Upper lobe of left lung (tissue), 6 donors: Measurements from ENCODE around the gene GTF2IRD1. TPM values are rescaled to one million over a fixed set of nuclear protein-coding genes. Genes with fewer than 3 reads are reported as not detected.
A peak's percentile ranks its signal among the peaks of the same experiment; 100 is the strongest.
"Not testable (repeated sequence)": the region's sequence is repeated elsewhere in the genome, so short reads cannot be mapped to it uniquely, and the experiment has no call there.

Experiments used
- ATAC-seq, 2 donors: fragments of 200-7000 bp; cut with Tn5 transposase; one replicate each; pipeline ENCODE4 v1.9.1; 2022; ENCODE audit warnings: mild to moderate bottlenecking in 2 of 2, moderate library complexity in 2 of 2; ENCODE audit not compliant: low FRiP score in 2 of 2
- DNase-seq, 2 donors: peaks; one replicate each; pipeline ENCODE4 v3.0.0-alpha.2; 2019 to 2020
- H3K27ac ChIP-seq, 4 donors: fragments of 200-600 bp; sonication (generic); one replicate each; pipeline ENCODE4 v1.5.1; 2016 to 2019
- H3K27me3 ChIP-seq, 4 donors: fragments of 200-600 bp; sonication (generic); one replicate each; pipeline ENCODE4 v1.5.1; 2017 to 2019
- H3K36me3 ChIP-seq, 4 donors: fragments of 200-600 bp; sonication (generic); one replicate each; pipeline ENCODE4 v1.5.1; 2016 to 2019
- H3K4me1 ChIP-seq, 4 donors: fragments of 200-600 bp; sonication (generic); one replicate each; pipeline ENCODE4 v1.5.1; 2018 to 2019
- H3K4me3 ChIP-seq, 4 donors: fragments of 200-600 bp; sonication (generic); one replicate each; pipeline ENCODE4 v1.5.1; 2017 to 2019; ENCODE audit warnings: mild to moderate bottlenecking in 2 of 4, moderate library complexity in 1 of 4
- H3K9me3 ChIP-seq, 4 donors: fragments of 200-600 bp; sonication (generic); one replicate each; pipeline ENCODE4 v1.5.1; 2018 to 2019
- EP300 ChIP-seq, 4 donors: sonication (generic); formaldehyde crosslinking; IDR thresholded peaks; one replicate each; pipeline ENCODE4 v1.5.1; 2017; ENCODE audit warnings: antibody characterized with exemption in 4 of 4, control low read depth in 2 of 4
- POLR2A ChIP-seq, 4 donors: fragments of 450-650 bp; IDR thresholded peaks; one replicate each; pipeline ENCODE4 v1.5.1; 2016 to 2017; ENCODE audit warnings: antibody characterized with exemption in 4 of 4, mild to moderate bottlenecking in 2 of 4
- POLR2AphosphoS5 ChIP-seq, 2 donors: sonication (generic); formaldehyde crosslinking; IDR thresholded peaks; one replicate each; pipeline ENCODE4 v1.5.1; 2017; ENCODE audit warnings: antibody characterized with exemption in 2 of 2
- WGBS, 2 donors: methylation state at CpG; one replicate each; pipeline ENCODE4 v1.1.5; 2017 to 2018; 5-methylcytosine and 5-hydroxymethylcytosine counted together
- total RNA-seq, 6 donors: library from RNA; depleted of rRNA in 4 of 6; stranded (reverse); fragments of >200 nt in 4 of 6; gene quantifications; one replicate each; pipeline versions ENCODE4 v1.1.0 to v1.2.1, GENCODE V29; 2016 to 2021
- TF ChIP-seq, protein P1 (sequence below), 6 experiments: fragments of 450-650 bp in 4 of 6; fragments of 200-600 bp in 2 of 6; sonication (generic) in 2 of 6; IDR thresholded peaks; one replicate each; pipeline ENCODE4 v1.5.1; 2016 to 2019; ENCODE audit warnings: antibody characterized with exemption in 6 of 6
- donor health status: DM: no; HTN: no; CAD: no; lungs with moderate emphysema.
- donor health status: DM: no; HTN: yes; CAD: no; lungs with severe emphysema.

The GTF2IRD1 gene
- total RNA-seq, 6 donors from 2014 or later = 16.4 to 41.9 (median 28.1) TPM

DNA sequence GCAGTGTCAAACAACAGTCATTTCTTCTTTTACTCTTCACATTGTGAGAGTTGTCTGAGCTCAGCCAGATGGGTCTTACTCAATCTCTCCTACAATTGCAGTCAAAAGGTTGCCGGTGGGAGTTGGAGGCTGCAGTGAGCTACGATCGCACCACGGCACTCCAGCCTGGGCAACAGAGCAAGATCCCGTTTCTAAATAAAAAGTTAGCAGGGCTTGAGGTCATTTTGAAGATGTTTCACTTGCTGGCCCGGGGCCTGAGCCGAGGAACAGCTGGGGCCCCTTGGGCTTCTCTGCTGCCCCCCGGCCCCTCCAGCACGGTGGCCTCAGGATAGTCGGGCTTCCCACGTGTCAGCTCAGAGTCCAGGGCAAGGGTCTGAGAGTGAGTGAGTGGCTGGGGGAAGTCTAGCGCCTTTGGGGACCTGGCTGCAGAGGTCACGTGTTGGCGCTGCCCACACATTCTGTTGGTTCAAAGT is 40.4 kb downstream of the GTF2IRD1 start:
- no peaks in the 10 kb centered on the region for H3K9me3 ChIP-seq
- H3K27me3 ChIP-seq = no peaks in the 10 kb centered on the region
- 94 to 95% methylated on average over 11 to 14 of the region's 14 CpGs for WGBS, 2 donors
- DNase-seq (no peak), ATAC-seq (no peak)
- no peak overlapping the region for H3K27ac ChIP-seq
- no peaks in the 10 kb centered on the region for H3K4me1 ChIP-seq
- TF ChIP-seq, protein P1, sequence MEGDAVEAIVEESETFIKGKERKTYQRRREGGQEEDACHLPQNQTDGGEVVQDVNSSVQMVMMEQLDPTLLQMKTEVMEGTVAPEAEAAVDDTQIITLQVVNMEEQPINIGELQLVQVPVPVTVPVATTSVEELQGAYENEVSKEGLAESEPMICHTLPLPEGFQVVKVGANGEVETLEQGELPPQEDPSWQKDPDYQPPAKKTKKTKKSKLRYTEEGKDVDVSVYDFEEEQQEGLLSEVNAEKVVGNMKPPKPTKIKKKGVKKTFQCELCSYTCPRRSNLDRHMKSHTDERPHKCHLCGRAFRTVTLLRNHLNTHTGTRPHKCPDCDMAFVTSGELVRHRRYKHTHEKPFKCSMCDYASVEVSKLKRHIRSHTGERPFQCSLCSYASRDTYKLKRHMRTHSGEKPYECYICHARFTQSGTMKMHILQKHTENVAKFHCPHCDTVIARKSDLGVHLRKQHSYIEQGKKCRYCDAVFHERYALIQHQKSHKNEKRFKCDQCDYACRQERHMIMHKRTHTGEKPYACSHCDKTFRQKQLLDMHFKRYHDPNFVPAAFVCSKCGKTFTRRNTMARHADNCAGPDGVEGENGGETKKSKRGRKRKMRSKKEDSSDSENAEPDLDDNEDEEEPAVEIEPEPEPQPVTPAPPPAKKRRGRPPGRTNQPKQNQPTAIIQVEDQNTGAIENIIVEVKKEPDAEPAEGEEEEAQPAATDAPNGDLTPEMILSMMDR (IDR thresholded peaks at IDR 0.05) = no peak
- TF ChIP-seq EP300 (IDR thresholded peaks at IDR 0.05) (no peak), POLR2AphosphoS5 (IDR thresholded peaks at IDR 0.05) (no peak), POLR2A (IDR thresholded peaks at IDR 0.05) (no peak)
- no peaks in the 10 kb centered on the region for H3K36me3 ChIP-seq
- H3K4me3 ChIP-seq = no peak overlapping the region

DNA sequence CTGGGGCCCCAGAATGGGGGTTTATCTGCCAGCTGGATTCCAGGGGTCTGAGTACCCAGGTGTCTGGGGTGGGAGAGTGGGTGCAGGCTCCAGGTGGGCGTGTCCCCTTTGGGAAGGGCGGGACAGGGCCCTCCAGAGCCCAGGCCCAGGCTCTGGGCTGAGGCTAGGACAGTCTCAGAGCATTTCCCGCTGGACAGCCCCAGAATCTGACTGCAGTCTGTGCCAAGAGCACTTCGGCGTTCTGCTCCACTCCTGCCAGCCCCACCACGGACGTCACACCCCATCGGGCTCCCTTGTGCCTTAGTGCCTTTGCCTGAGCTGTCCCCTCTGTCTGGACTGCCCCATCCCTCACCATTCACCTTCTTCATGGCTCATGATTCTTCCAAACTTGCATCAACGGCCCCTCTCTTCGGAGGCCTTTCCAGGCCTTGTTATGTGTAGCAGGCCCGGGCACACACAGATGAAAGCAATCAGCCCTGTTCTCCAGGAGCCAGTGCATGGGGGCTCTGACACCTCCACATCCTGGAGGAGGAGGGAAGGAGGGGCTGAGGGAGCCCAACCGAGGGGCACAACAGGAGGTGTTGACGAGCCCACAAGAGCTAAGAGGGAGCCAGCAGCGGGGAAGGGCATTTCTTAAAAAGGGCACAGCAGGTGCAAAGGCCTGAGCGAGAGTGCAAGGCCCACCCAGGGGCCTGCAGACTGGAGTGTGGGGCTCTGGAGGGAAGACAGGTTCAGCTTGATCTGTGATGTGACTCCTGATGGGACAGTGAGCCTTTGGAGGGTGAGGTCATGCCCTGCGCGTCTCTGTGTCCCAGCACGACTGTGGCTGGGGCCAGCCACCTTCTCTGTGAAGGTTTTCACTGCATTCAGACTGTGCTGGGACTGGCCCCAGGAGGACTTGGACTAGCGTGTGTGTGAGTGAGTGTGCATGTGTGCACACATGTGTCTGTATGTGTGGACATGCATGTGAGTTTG is 41.7 kb downstream of the GTF2IRD1 start:
- H3K27ac ChIP-seq = no peak overlapping the region
- no peaks in the 10 kb centered on the region for H3K36me3 ChIP-seq
- TF ChIP-seq POLR2AphosphoS5 (IDR thresholded peaks at IDR 0.05) (no peak), EP300 (IDR thresholded peaks at IDR 0.05) (no peak), POLR2A (IDR thresholded peaks at IDR 0.05) (no peak)
- TF ChIP-seq, protein P1 (IDR thresholded peaks at IDR 0.05) = no peak
- ATAC-seq (peak in 1 of 2 donors; percentile 58), DNase-seq (no peak)
- 80 to 87% methylated on average over 19 of the region's 19 CpGs for WGBS, 2 donors
- H3K27me3 ChIP-seq = no peaks in the 10 kb centered on the region
- no peak overlapping the region for H3K4me3 ChIP-seq
- no peaks in the 10 kb centered on the region for H3K4me1 ChIP-seq
- no peaks in the 10 kb centered on the region for H3K9me3 ChIP-seq

DNA sequence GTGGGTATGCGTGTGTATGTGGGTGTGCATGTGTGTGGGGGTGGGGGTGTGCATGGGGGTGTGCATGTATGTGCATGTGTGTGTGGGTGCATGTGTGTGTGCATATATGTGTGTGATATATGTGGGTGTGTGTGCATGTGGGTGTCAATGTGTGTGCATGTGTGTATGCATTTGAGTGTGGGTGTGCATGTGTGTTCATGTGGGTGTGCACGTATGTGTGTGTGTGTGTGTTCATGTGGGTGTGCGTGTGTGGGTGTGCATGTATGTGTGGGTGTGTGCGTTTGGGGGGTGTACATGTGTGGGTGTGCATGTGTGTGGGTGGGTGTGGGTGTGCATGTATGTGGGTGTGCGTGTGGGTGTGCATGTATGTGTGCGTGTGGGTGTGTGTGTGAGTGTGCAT is 42.6 kb downstream of the GTF2IRD1 start:
- no peaks in the 10 kb centered on the region for H3K27me3 ChIP-seq

DNA sequence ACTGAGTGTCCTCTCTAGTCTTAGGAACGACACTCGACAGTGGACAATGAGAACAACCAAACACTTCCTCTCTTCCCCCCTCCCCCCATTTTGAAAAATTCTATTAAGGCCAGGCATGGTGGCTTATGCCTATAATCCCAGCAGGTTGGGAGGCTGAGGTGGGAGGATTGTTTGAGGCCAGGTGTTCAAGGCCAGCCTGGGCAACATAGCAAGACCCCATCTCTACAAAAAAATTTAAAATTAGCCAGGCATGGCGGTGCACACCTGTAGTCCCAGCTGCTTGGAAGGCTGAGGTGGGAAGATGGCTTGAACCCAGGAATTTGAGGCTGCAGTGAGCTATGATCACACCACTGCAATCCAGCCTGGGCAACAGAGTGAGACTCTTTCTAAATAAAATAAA is 43.1 kb downstream of the GTF2IRD1 start:
- not testable (repeated sequence) for DNase-seq, H3K27me3 ChIP-seq, H3K9me3 ChIP-seq, ATAC-seq, H3K4me3 ChIP-seq, H3K27ac ChIP-seq, H3K36me3 ChIP-seq, H3K4me1 ChIP-seq
- 57 to 83% methylated on average over 3 of the region's 3 CpGs for WGBS, 2 donors

More for the DNA sequence above, 42.6 kb downstream of the GTF2IRD1 start:
- TF ChIP-seq EP300 (IDR thresholded peaks at IDR 0.05) (no peak), POLR2A (IDR thresholded peaks at IDR 0.05) (no peak), POLR2AphosphoS5 (IDR thresholded peaks at IDR 0.05) (no peak)
- TF ChIP-seq, protein P1 (IDR thresholded peaks at IDR 0.05) = no peak
- ATAC-seq (no peak), DNase-seq (no peak)
- Histone ChIP-seq H3K36me3 (no peaks in the 10 kb centered on the region), H3K4me3 (no peak overlapping the region), H3K27ac (no peak overlapping the region), H3K4me1 (peaks cover 0 to 5% (median 2%) of the 10 kb centered on the region in 4 donors), H3K9me3 (no peaks in the 10 kb centered on the region)
- 92% methylated on average over 6 of the region's 6 CpGs for WGBS, 2 donors

DNA sequence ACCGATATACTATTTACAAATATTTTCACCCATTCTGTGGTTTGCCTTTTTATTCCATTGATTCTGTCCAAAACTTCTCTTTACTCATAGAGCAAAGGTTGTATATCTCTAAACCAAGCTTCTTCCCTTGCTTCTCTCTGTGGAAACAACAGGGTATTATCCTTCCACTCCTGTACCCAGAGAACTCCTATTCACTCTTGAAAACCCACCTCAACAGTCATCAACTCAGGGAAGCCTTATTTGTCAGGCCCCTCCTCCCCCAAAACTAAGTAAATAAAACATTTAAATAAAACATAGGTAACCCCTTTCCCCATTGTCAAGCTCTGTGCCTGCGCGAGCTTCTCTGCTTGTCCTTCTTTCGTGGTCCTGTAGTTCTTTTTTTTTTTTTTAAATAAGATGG is 44.6 kb downstream of the GTF2IRD1 start:
- 95 to 96% methylated on average over 4 of the region's 4 CpGs for WGBS, 2 donors
- Histone ChIP-seq H3K4me1 (peaks cover 0 to 8% (median 3%) of the 10 kb centered on the region in 4 donors), H3K36me3 (no peaks in the 10 kb centered on the region), H3K9me3 (no peaks in the 10 kb centered on the region), H3K27me3 (no peaks in the 10 kb centered on the region), H3K4me3 (no peak overlapping the region), H3K27ac (no peak overlapping the region)
- no peak for TF ChIP-seq POLR2AphosphoS5 (IDR thresholded peaks at IDR 0.05)
- no peak for TF ChIP-seq EP300 (IDR thresholded peaks at IDR 0.05)
- DNase-seq (no peak), ATAC-seq (no peak)
